AG04449 (cell line): ENCODE data around the gene PDK1.
"Not testable (repeated sequence)": the region's sequence is repeated elsewhere in the genome, so short reads cannot be mapped to it uniquely, and the experiment has no call there.

Experiments
- CTCF ChIA-PET: fragments of 350-600 bp; formaldehyde crosslinking; extraction: SDS; loops from one replicate; lab custom pipeline; 2021; ENCODE audit warnings: antibody characterized with exemption; lab: Yijun Ruan, JAX
- POLR2A ChIA-PET: fragments of 400-600, 350-600 bp; formaldehyde crosslinking; extraction: SDS; loops from one replicate; lab custom pipeline; 2020; ENCODE audit warnings: antibody characterized with exemption, inconsistent platforms; lab: Yijun Ruan, JAX
- DNase-seq: peaks from one replicate; pipeline ENCODE4 v3.0.0-alpha.2; 2010; ENCODE audit warnings: low read depth, low spot score
- H3K4me3 ChIP-seq: 2 replicates; pipeline ENCODE4 v1.5.1; 2011; ENCODE audit warnings: low read depth, mild to moderate bottlenecking, control low read depth, low read length
- CTCF ChIP-seq: IDR thresholded peaks from one replicate; pipeline ENCODE4 v1.5.1; 2011; ENCODE audit warnings: mild to moderate bottlenecking, moderate library complexity, low read length, control low read depth, inconsistent platforms; ENCODE audit not compliant: insufficient read depth; ENCODE audit errors: missing control alignments

The PDK1 gene

GRCh38 chr2:172535119-172535518 lies 20.8 kb upstream of the PDK1 start:
- H3K4me3 ChIP-seq: no peak overlapping the region
- DNase-seq: no peak
- CTCF ChIA-PET: no interaction called here
- POLR2A ChIA-PET: no interaction called here
- no peak for TF ChIP-seq CTCF

GRCh38 chr2:172537851-172538250 lies 18.0 kb upstream of the PDK1 start:
- CTCF ChIA-PET, DNase-seq, H3K4me3 ChIP-seq, POLR2A ChIA-PET: not testable (repeated sequence)

GRCh38 chr2:172539767-172540166 lies 16.1 kb upstream of the PDK1 start:
- ChIA-PET POLR2A (no interaction called here), CTCF (interaction anchor here (1.4 kb wide), 2 partner anchors 12 to 28 kb away, joined by 3 read pairs; no protein-coding TSS in a partner anchor)
- no peak for TF ChIP-seq CTCF
- no peak for DNase-seq
- H3K4me3 ChIP-seq: no peak overlapping the region

- POLR2A ChIA-PET: no interaction called here
- no peak for DNase-seq
- CTCF ChIA-PET: interaction anchor here (1.4 kb wide), 2 partner anchors 11 to 29 kb away, joined by 3 read pairs; no protein-coding TSS in a partner anchor
- H3K4me3 ChIP-seq: no peak overlapping the region
- TF ChIP-seq CTCF: no peak
Observed at GRCh38 chr2:172540421-172540820, 15.5 kb upstream of the PDK1 start.

GRCh38 chr2:172545408-172546075 lies 10.3 kb upstream of the PDK1 start:
- ChIA-PET CTCF (no interaction called here), POLR2A (no interaction called here)
- H3K4me3 ChIP-seq: no peak overlapping the region
- no peak for DNase-seq
- TF ChIP-seq CTCF: no peak

- no peak overlapping the region for H3K4me3 ChIP-seq
- ChIA-PET CTCF (no interaction called here), POLR2A (no interaction called here)
- no peak for TF ChIP-seq CTCF
- DNase-seq: no peak
Observed at GRCh38 chr2:172549131-172549530, 6.8 kb upstream of the PDK1 start.

- POLR2A ChIA-PET, DNase-seq, CTCF ChIA-PET: not testable (repeated sequence)
Observed at GRCh38 chr2:172549802-172550201, 6.1 kb upstream of the PDK1 start.

More at GRCh38 chr2:172549802-172550201, 6.1 kb upstream of the PDK1 start:
- H3K4me3 ChIP-seq: not testable (repeated sequence)
